Activated T-cell treated with anti-CD3 and anti-CD28 coated beads, Interleukin-2, amount 50 U/mL, for 72 hours (primary cell): Measurements from ENCODE around the gene RBM8A. TPM values are rescaled to one million over a fixed set of nuclear protein-coding genes. Genes with fewer than 3 reads are reported as not detected.
A peak's percentile ranks its signal among the peaks of the same experiment; 100 is the strongest.
"Not testable (repeated sequence)": the region's sequence is repeated elsewhere in the genome, so short reads cannot be mapped to it uniquely, and the experiment has no call there.

ENCODE experiments used
- ATAC-seq, 2 donors: fragments of 150-1000 bp; cut with Tn5 transposase; replicated peaks in 1 of 2; 2 replicates each; pipeline ENCODE4 v1.10.0; 2021; ENCODE audit warnings: moderate library complexity in 2 of 2, mild to moderate bottlenecking in 1 of 2
- DNase-seq, 2 donors: peaks; one replicate each; pipeline ENCODE4 v3.0.0; 2021 to 2022; ENCODE audit warnings: mixed read lengths in 1 of 2
- H3K27ac Mint-ChIP-seq: one replicate; pipeline ENCODE4 v1.8.0; 2022; ENCODE audit warnings: mild to moderate bottlenecking, moderate library complexity, mixed read lengths
- H3K27me3 Mint-ChIP-seq: one replicate; pipeline ENCODE4 v1.8.0; 2022; ENCODE audit warnings: low read depth, mixed read lengths
- H3K36me3 Mint-ChIP-seq, 2 donors: one replicate each; pipeline ENCODE4 v1.8.0; 2022; ENCODE audit warnings: mixed read lengths in 2 of 2, mild to moderate bottlenecking in 1 of 2; ENCODE audit not compliant: insufficient read depth in 2 of 2
- H3K4me1 Mint-ChIP-seq: one replicate; pipeline ENCODE4 v1.8.0; 2022; ENCODE audit warnings: low read depth, mixed read lengths
- H3K4me3 Mint-ChIP-seq, 2 donors: one replicate each; pipeline ENCODE4 v1.8.0; 2022; ENCODE audit warnings: mild to moderate bottlenecking in 2 of 2, mixed read lengths in 2 of 2, moderate library complexity in 2 of 2
- H3K9me3 Mint-ChIP-seq, 2 donors: one replicate each; pipeline ENCODE4 v1.8.0; 2022; ENCODE audit warnings: mixed read lengths in 2 of 2
- total RNA-seq, 2 donors: library from RNA; stranded (reverse); gene quantifications; one replicate each; pipeline ENCODE4 v1.2.3, GENCODE V29; 2022

Gene RBM8A
- total RNA-seq, 2 donors from 2014 or later: 238 to 244 TPM

DNA sequence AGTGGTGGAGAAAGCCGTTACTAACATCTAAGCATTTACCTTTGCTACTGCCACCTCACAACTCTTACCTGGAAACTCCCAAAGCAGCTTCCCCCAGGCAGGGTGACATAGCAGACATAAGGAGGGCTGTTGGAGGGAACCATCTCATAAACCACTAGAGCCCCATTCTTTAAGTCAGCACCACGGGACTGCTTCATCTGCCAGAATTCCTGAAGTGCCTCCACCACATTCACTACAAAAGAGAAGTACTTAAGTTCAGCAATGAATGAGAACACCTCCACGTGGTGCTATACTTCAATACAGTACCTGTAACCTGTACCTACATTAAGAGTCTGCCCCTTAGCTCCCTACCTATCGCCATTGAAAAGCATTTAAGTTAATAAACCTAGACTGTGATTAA, 20.3 kb upstream of the RBM8A start:
- no peak for ATAC-seq
- Mint-ChIP-seq H3K4me1 (peaks cover 41% of the 10 kb centered on the region), H3K9me3 (no peaks in the 10 kb centered on the region), H3K27ac (no peak overlapping the region), H3K27me3 (no peaks in the 10 kb centered on the region), H3K36me3 (peaks cover 0 to 9% of the 10 kb centered on the region in 2 donors), H3K4me3 (no peak overlapping the region)
- DNase-seq: no peak

DNA sequence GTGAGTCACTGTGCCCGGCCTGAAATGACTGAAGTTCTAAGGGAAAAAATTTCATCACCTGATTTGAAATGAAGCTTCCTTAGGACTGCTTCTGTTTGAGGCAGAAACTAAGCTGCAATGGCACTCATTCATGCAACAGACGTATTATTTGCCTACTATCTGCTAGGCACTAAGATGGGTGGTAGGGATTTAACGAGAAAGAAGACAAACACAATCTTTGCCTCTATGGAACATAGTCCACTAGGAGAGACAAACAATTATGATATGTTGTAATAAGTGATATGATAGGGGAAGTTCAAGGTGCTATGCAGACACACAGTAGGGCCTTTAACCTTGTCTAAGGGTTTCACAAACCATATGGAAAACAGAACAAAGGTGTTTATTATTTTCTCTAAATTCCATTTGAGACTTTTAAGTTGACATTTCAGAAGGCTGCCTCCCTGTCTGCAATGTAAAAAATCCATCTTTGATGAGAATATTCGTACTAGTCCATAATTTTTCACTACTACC, 19.2 kb upstream of the RBM8A start:
- Mint-ChIP-seq H3K4me1 (peaks cover 36% of the 10 kb centered on the region), H3K9me3 (no peaks in the 10 kb centered on the region), H3K4me3 (no peak overlapping the region), H3K36me3 (peaks cover 0 to 14% of the 10 kb centered on the region in 2 donors), H3K27me3 (no peaks in the 10 kb centered on the region), H3K27ac (no peak overlapping the region)
- no peak for ATAC-seq
- no peak for DNase-seq

DNA sequence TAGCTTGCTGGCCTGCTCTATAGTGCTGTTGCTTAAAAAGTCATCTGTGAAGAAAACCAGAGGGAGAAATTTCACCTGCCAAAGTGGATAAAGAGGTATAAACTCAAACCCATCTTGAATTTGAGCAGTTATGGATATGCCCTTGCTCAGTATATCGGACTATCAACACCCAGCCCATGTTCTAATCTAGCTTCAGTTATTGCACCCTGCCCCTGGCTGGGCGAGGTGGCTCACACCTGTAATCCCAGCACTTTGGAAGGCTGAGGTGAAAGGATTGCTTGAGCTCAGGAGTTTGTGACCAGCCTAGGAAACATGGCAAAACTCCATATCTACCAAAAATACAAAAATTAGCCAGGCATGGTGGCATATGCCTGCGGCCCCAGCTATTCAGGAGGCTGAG, 17.2 kb upstream of the RBM8A start:
- Mint-ChIP-seq H3K36me3 (peaks cover 0 to 15% of the 10 kb centered on the region in 2 donors), H3K27ac (no peak overlapping the region), H3K4me1 (peaks cover 21% of the 10 kb centered on the region), H3K9me3 (no peaks in the 10 kb centered on the region), H3K27me3 (no peaks in the 10 kb centered on the region), H3K4me3 (no peak overlapping the region)
- DNase-seq: no peak
- ATAC-seq: no peak

DNA sequence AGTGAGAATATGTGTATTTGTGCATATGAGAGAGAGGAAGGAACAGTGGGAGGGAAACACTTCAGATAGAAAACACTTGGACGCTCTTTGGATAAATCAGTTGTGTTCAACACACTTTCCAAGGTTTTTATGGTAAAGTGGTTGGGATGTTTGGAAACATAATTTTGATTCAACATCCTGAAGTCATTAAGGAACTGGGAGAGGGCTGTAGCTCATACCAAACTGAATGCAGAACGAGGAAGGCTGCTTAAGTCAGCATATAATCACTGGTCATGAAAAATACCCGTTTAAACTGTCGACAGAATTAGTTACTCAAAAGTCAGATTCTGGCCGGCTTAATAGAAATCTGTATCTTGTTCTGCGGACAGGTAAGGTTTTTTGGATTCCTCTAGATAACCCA, 15.6 kb upstream of the RBM8A start:
- Mint-ChIP-seq H3K9me3 (no peaks in the 10 kb centered on the region), H3K36me3 (peaks cover 0 to 15% of the 10 kb centered on the region in 2 donors), H3K4me3 (no peak overlapping the region), H3K27me3 (no peaks in the 10 kb centered on the region), H3K4me1 (peaks cover 11% of the 10 kb centered on the region), H3K27ac (peak overlapping the region; percentile 55)
- ATAC-seq (no peak), DNase-seq (no peak)

DNA sequence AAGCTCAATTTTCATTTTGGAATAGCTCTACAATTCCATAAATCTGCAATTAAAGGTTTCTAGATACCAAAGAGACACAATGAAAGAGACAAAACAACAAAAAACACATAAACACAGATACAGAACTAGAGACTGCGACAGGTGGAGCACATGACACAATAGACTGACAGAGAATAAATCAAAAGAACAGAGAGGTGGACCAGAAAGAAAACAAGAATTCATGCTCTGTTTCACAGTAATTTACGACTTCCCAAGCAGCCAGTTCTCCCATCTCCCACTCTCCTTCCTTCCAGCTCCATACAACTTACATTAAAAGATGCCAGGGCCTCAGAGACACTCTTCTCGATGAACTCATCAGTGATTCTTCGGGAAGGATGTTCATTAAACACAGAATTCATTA, 15.1 kb upstream of the RBM8A start:
- peaks cover 0 to 16% of the 10 kb centered on the region in 2 donors for H3K36me3 Mint-ChIP-seq
- no peaks in the 10 kb centered on the region for H3K27me3 Mint-ChIP-seq
- H3K4me1 Mint-ChIP-seq: peaks cover 11% of the 10 kb centered on the region
- ATAC-seq (no peak), DNase-seq (no peak)
- H3K27ac Mint-ChIP-seq: peak overlapping the region; percentile 5
- H3K9me3 Mint-ChIP-seq: no peaks in the 10 kb centered on the region
- H3K4me3 Mint-ChIP-seq: no peak overlapping the region

DNA sequence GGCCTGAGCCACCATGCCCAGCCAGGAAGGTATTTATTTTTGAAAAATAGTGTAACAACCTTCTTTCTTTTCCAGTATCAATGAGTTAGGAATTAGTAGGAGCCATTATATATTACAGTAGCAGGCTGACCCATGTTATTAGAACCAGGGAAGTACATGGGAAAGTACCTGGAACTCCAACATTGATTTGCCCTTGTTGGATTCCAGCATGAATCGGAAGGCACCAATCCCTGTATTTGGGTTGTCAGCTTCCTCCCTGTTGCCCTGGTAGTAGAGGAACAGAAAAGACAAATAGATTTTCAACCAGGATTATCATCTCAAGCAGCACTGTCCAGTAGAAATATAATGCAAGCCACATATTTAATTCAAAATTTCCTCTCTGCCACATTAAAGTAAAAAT, 10.2 kb upstream of the RBM8A start:
- Mint-ChIP-seq H3K4me3 (no peak overlapping the region), H3K9me3 (no peaks in the 10 kb centered on the region), H3K27ac (no peak overlapping the region), H3K36me3 (peaks cover 0 to 23% of the 10 kb centered on the region in 2 donors), H3K4me1 (peaks cover 12% of the 10 kb centered on the region), H3K27me3 (no peaks in the 10 kb centered on the region)
- no peak for DNase-seq
- ATAC-seq: no peak

DNA sequence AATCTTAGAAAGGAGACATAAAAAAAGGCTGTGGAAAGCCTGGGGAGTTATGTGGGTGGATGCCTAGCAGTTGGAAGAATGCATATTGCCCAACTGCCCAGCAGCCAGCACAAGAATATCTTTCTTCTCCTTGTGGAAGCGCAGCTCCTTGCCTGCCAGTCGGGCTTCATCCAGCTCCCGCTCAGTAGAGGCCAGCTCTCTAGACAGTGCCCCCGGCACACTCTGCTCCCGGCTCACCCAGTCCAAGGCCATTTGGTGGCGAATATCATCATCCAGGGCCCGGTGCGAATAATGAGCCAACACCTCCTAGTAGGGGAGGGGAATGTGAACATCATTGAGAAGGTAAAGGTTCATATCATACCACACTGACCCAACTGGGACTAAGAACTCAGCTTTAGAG, 9.0 kb upstream of the RBM8A start:
- Mint-ChIP-seq H3K27me3 (no peaks in the 10 kb centered on the region), H3K4me1 (peaks cover 23% of the 10 kb centered on the region), H3K36me3 (peaks cover 2 to 20% of the 10 kb centered on the region in 2 donors), H3K27ac (peak overlapping the region; percentile 35), H3K4me3 (no peak overlapping the region), H3K9me3 (no peaks in the 10 kb centered on the region)
- ATAC-seq: no peak
- no peak for DNase-seq

DNA sequence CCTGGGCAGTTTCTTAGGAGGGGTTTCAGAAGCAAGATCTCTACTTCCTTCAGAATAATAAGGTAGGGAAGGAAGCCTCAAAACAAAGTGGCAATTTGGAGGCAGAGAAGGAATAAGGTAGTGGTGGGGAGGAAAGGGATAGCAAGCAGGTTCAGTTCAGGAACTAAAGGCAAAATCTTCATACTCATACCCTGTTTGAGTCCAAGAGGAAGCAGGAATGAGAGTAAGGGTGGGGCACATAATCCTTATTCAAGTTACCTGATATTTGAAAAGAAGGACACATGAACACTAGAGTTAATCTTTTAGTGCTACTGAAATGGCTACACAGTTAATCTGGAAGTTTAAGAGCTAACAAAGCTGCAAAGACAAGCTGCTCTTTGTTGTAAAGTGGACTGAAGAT, 8.4 kb upstream of the RBM8A start:
- peaks cover 23% of the 10 kb centered on the region for H3K4me1 Mint-ChIP-seq
- no peak for DNase-seq
- H3K27me3 Mint-ChIP-seq: no peaks in the 10 kb centered on the region
- no peak for ATAC-seq
- no peaks in the 10 kb centered on the region for H3K9me3 Mint-ChIP-seq
- H3K4me3 Mint-ChIP-seq: no peak overlapping the region
- H3K36me3 Mint-ChIP-seq: peaks cover 2 to 21% of the 10 kb centered on the region in 2 donors
- H3K27ac Mint-ChIP-seq: peak overlapping the region; percentile 43

DNA sequence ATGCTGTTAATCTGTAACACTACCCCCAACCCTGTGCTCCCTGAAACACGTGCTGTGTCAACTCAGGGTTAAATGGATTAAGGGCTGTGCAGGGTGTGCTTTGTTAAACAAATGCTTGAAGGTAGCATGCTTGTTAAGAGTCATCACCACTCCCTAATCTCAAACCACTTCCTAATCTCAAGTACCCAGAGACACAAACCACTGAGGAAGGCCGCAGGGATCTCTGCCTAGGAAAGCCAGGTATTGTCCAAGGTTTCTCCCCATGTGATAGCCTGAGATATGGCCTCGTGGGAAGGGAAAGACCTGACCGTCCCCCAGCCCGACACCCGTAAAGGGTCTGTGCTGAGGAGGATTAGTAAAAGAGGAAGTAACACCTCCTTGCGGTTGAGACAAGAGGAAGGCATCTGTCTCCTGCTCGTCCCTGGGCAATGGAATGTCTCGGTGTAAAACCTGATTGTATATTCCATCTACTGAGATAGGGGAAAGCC, 5.3 kb upstream of the RBM8A start:
- DNase-seq, ATAC-seq, H3K27me3 Mint-ChIP-seq, H3K9me3 Mint-ChIP-seq: not testable (repeated sequence)
- peaks cover 29% of the 10 kb centered on the region for H3K4me1 Mint-ChIP-seq
- peaks cover 2 to 18% of the 10 kb centered on the region in 2 donors for H3K36me3 Mint-ChIP-seq
- peak overlapping the region; percentile 41 for H3K27ac Mint-ChIP-seq
- H3K4me3 Mint-ChIP-seq: peak overlapping the region; percentile 15 to 47

DNA sequence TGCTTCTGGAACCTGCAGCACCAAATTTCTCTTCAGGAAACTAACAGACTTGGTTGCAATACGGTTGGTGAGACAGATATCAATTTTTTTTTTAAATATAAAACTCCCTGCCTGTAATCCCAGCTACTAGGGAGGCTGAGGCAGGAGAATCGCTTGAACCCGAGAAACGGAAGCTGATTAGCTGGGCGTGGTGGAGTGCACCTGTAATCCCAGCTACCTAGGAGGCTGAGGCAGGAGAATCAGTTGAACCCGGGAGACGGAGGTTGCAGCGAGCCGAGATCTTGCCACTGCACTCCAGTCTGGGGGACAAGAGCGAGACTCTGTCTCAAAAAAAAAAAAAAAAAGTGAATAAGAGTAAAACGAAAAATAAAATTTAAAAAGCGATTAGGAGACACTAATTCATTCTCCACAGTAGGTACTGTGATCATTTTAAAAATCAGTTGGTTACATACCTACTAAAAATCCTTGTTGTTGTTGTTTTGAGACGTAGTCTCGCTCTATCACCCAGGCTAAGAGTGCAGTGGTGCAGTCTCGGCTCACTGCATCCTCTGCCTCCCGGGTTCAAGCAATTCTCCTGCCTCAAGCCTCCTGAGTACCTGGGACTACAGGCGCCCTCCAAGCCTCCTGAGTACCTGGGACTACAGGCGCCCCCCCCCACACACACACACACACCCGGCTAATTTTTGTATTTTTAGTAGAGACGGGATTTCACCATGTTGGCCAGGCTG, 796 bp upstream of the RBM8A start:
- DNase-seq: no peak
- H3K36me3 Mint-ChIP-seq: peaks cover 2 to 8% of the 10 kb centered on the region in 2 donors
- ATAC-seq: no peak
- H3K9me3 Mint-ChIP-seq: no peaks in the 10 kb centered on the region
- peak overlapping the region in 1 of 2 donors; percentile 58 for H3K4me3 Mint-ChIP-seq
- no peak overlapping the region for H3K27ac Mint-ChIP-seq
- H3K27me3 Mint-ChIP-seq: no peaks in the 10 kb centered on the region
- peaks cover 23% of the 10 kb centered on the region for H3K4me1 Mint-ChIP-seq

DNA sequence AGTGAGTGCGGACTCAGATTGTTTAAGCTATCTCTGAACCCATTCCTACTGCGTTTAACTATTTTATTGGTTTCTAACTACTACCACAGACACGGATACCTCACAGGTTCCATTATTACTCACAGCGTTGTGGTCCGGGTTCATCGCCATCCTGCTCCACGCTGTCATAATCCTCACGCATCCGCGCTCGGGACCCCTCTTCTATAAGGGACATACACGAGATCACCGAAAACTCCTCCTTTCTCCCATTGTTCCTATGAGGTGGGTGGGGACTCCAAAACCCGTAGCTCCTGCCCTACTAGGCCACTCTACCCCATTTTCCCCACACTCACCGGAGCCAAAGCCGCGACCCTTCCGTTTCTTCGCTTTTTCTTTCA, 610 bp downstream of the RBM8A start:
- Mint-ChIP-seq H3K36me3 (peaks cover 1 to 8% of the 10 kb centered on the region in 2 donors), H3K9me3 (no peaks in the 10 kb centered on the region), H3K27ac (no peak overlapping the region), H3K4me1 (peaks cover 9% of the 10 kb centered on the region), H3K4me3 (no peak overlapping the region), H3K27me3 (no peaks in the 10 kb centered on the region)
- DNase-seq: peak; percentile 69 to 76
- peak; percentile 66 to 71 for ATAC-seq

DNA sequence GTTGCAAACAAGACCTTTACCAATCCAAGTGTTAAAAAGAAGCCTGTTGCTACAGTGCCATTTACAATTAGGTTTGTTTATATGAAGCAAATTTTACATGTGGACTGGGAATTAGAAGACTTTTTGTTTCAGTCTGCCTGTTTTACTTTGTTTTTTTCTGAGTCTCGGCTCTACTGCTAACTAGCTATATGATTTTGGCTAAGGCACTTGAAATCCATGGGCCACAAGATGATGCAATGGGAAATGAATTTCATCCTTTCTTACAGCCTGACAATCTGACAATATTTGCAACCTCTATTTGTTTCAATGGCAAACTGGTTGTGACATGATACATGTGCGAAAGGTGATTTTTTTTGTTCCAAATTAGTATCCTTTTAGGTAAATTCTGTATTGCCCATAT, 5.0 kb downstream of the RBM8A start:
- no peak overlapping the region for H3K27ac Mint-ChIP-seq
- no peak overlapping the region for H3K4me3 Mint-ChIP-seq
- H3K36me3 Mint-ChIP-seq: peaks cover 0 to 5% of the 10 kb centered on the region in 2 donors
- no peaks in the 10 kb centered on the region for H3K9me3 Mint-ChIP-seq
- DNase-seq: no peak
- H3K4me1 Mint-ChIP-seq: peaks cover 24% of the 10 kb centered on the region
- ATAC-seq: no peak
- H3K27me3 Mint-ChIP-seq: no peaks in the 10 kb centered on the region

DNA sequence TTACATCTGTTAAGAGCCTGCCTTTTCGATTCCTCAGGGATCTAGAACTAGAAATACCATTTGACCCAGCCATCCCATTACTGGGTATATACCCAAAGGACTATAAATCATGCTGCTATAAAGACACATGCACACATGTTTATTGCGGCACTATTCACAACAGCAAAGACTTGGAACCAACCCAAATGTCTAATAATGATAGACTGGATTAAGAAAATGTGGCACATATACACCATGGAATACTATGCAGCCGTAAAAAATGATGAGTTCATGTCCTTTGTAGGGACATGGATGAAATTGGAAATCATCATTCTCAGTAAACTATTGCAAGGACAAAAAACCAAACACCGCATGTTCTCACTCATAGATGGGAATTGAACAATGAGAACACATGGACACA, 7.0 kb downstream of the RBM8A start:
- peak overlapping the region; percentile 83 for H3K27ac Mint-ChIP-seq
- DNase-seq, H3K27me3 Mint-ChIP-seq, H3K9me3 Mint-ChIP-seq, ATAC-seq: not testable (repeated sequence)
- peak overlapping the region; percentile 88 to 91 for H3K4me3 Mint-ChIP-seq
- H3K4me1 Mint-ChIP-seq: peaks cover 41% of the 10 kb centered on the region
- H3K36me3 Mint-ChIP-seq: peaks cover 0 to 16% of the 10 kb centered on the region in 2 donors
